ENCODE data around the gene DYNC2I2. TPM values are rescaled to one million over a fixed set of nuclear protein-coding genes. Genes with fewer than 3 reads are reported as not detected.

DYNC2I2 gene
- total RNA-seq = 16.5 and 18.5 TPM in 2 replicates

GRCh38 chr9:128656416-128657343 is at the start of gene DYNC2I2:
DYNC2I2 (minus strand) TSS chr9:128656847; CDS start chr9:128656726, 121 bp downstream.

GRCh38 chr9:128702445-128702948 is 45.9 kb upstream of the DYNC2I2 start, which contains the start of gene PKN3:
PKN3 (plus strand) TSS chr9:128702503; CDS start chr9:128702916, 413 bp downstream.

GRCh38 chr9:128688501-128689292 is 32.0 kb upstream of the DYNC2I2 start, which contains the start of gene SET:
SET (plus strand) TSS chr9:128689222; CDS start chr9:128689583, 361 bp downstream.

Other genes with a start within 250 kb of the DYNC2I2 start
- gene CERCAM, start 236.0 kb downstream of the DYNC2I2 start, total RNA-seq = 242 and 250 TPM in 2 replicates
- 18.3 and 23.3 TPM in 2 replicates for gene ODF2, start 200.8 kb downstream of the DYNC2I2 start, total RNA-seq
- gene GLE1, start 152.1 kb downstream of the DYNC2I2 start, total RNA-seq = 11.6 and 24.1 TPM in 2 replicates
- gene SPTAN1, start 104.3 kb downstream of the DYNC2I2 start, total RNA-seq = 105 and 111 TPM in 2 replicates
- 144 and 181 TPM in 2 replicates for gene SET, start 32.4 kb upstream of the DYNC2I2 start, total RNA-seq
- 1.2 and 1.3 TPM in 2 replicates for gene PKN3, start 45.7 kb upstream of the DYNC2I2 start, total RNA-seq
- 27.4 and 36.9 TPM in 2 replicates for gene ZDHHC12, start 67.3 kb upstream of the DYNC2I2 start, total RNA-seq
- 34.2 and 40.6 TPM in 2 replicates for gene ZER1, start 115.1 kb upstream of the DYNC2I2 start, total RNA-seq
- gene TBC1D13, start 130.4 kb upstream of the DYNC2I2 start, total RNA-seq = 12.9 and 18.2 TPM in 2 replicates
- gene ENDOG, start 161.7 kb upstream of the DYNC2I2 start, total RNA-seq = 11.2 and 19.1 TPM in 2 replicates
- 9.2 and 17.9 TPM in 2 replicates for gene SPOUT1, start 172.9 kb upstream of the DYNC2I2 start, total RNA-seq
- 2.6 and 3.2 TPM in 2 replicates for gene KYAT1, start 225.1 kb upstream of the DYNC2I2 start, total RNA-seq
- 30.5 and 31.8 TPM in 2 replicates for gene LRRC8A, start 225.3 kb upstream of the DYNC2I2 start, total RNA-seq